SK-N-SH treated with all-trans-retinoic acid at 6 μM for 48 hours (cell line): Measurements from ENCODE around the gene CIC.

Source experiments
- ESRRG ChIP-seq: fragments of 250-450 bp; sonication (Bioruptor Pico); IDR thresholded peaks from 2 replicates; pipeline ENCODE4 v1.6.1; 2021; ENCODE audit warnings: mild to moderate bottlenecking
- ISL1 ChIP-seq: fragments of 250-450 bp; sonication (Bioruptor Pico); IDR thresholded peaks from 2 replicates; pipeline ENCODE4 v2.1.2; 2022; ENCODE audit warnings: mild to moderate bottlenecking, moderate library complexity
- OSR1 ChIP-seq: fragments of 250-450 bp; sonication (Bioruptor Pico); IDR thresholded peaks from 2 replicates; pipeline ENCODE4 v1.8.0; 2022; ENCODE audit warnings: moderate library complexity, mild to moderate bottlenecking, inconsistent platforms
- PPARA ChIP-seq: fragments of 250-450 bp; sonication (Bioruptor Pico); IDR thresholded peaks from 2 replicates; pipeline ENCODE4 v1.5.0; 2020; ENCODE audit warnings: mild to moderate bottlenecking, borderline replicate concordance
- RARB ChIP-seq: fragments of 250-450 bp; sonication (Bioruptor Pico); IDR thresholded peaks from 2 replicates; pipeline ENCODE4 v1.8.0; 2021; ENCODE audit warnings: mild to moderate bottlenecking, moderate library complexity
- SNAI2 ChIP-seq: fragments of 250-450 bp; sonication (Bioruptor Pico); IDR thresholded peaks from 2 replicates; pipeline ENCODE4 v1.5.0; 2020; ENCODE audit warnings: mild to moderate bottlenecking, moderate library complexity
- TF ChIP-seq, protein P1 (sequence below): fragments of 250-450 bp; sonication (Bioruptor Pico); IDR thresholded peaks from 2 replicates; pipeline ENCODE4 v1.5.0; 2020; ENCODE audit warnings: mild to moderate bottlenecking, moderate library complexity
- TF ChIP-seq, protein P2 (sequence below): fragments of 250-450 bp; sonication (Bioruptor Pico); IDR thresholded peaks from 2 replicates; pipeline ENCODE4 v1.8.0; 2020; ENCODE audit warnings: mild to moderate bottlenecking, moderate library complexity, borderline replicate concordance
- TF ChIP-seq, protein P3 (sequence below): fragments of 250-450 bp; sonication (Bioruptor Pico); IDR thresholded peaks from 2 replicates; pipeline ENCODE4 v1.5.1; 2020; ENCODE audit warnings: low read depth, mild to moderate bottlenecking, moderate library complexity

DNA sequence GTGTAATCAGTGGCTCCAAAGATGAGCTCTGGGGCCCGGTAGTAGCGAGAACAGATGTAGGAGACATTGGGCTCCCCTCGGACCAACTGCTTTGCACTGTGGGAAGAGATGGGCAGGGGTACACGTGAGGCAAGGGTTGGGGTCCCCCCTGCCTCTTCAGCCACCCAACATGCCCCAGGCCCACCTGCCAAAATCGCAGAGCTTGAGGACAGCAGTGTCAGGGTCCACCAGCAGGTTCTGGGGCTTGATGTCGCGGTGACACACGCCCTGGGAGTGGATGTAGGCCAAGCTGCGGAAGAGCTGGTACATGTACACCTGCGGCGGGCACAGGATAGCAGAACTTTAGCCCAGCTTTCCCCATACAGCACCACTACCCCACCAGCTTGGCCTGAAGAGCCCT lies 34.7 kb upstream of the CIC start:
- TF ChIP-seq ESRRG (CRISPR knock-in tag) (no peak), ISL1 (CRISPR knock-in tag) (no peak), PPARA (no peak), RARB (CRISPR knock-in tag) (no peak), OSR1 (CRISPR knock-in tag) (no peak), SNAI2 (no peak)
- TF ChIP-seq, protein P1, sequence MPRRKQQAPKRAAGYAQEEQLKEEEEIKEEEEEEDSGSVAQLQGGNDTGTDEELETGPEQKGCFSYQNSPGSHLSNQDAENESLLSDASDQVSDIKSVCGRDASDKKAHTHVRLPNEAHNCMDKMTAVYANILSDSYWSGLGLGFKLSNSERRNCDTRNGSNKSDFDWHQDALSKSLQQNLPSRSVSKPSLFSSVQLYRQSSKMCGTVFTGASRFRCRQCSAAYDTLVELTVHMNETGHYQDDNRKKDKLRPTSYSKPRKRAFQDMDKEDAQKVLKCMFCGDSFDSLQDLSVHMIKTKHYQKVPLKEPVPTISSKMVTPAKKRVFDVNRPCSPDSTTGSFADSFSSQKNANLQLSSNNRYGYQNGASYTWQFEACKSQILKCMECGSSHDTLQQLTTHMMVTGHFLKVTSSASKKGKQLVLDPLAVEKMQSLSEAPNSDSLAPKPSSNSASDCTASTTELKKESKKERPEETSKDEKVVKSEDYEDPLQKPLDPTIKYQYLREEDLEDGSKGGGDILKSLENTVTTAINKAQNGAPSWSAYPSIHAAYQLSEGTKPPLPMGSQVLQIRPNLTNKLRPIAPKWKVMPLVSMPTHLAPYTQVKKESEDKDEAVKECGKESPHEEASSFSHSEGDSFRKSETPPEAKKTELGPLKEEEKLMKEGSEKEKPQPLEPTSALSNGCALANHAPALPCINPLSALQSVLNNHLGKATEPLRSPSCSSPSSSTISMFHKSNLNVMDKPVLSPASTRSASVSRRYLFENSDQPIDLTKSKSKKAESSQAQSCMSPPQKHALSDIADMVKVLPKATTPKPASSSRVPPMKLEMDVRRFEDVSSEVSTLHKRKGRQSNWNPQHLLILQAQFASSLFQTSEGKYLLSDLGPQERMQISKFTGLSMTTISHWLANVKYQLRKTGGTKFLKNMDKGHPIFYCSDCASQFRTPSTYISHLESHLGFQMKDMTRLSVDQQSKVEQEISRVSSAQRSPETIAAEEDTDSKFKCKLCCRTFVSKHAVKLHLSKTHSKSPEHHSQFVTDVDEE = no peak
- TF ChIP-seq, protein P2, sequence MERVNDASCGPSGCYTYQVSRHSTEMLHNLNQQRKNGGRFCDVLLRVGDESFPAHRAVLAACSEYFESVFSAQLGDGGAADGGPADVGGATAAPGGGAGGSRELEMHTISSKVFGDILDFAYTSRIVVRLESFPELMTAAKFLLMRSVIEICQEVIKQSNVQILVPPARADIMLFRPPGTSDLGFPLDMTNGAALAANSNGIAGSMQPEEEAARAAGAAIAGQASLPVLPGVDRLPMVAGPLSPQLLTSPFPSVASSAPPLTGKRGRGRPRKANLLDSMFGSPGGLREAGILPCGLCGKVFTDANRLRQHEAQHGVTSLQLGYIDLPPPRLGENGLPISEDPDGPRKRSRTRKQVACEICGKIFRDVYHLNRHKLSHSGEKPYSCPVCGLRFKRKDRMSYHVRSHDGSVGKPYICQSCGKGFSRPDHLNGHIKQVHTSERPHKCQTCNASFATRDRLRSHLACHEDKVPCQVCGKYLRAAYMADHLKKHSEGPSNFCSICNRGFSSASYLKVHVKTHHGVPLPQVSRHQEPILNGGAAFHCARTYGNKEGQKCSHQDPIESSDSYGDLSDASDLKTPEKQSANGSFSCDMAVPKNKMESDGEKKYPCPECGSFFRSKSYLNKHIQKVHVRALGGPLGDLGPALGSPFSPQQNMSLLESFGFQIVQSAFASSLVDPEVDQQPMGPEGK (CRISPR knock-in tag) = no peak
- TF ChIP-seq, protein P3, sequence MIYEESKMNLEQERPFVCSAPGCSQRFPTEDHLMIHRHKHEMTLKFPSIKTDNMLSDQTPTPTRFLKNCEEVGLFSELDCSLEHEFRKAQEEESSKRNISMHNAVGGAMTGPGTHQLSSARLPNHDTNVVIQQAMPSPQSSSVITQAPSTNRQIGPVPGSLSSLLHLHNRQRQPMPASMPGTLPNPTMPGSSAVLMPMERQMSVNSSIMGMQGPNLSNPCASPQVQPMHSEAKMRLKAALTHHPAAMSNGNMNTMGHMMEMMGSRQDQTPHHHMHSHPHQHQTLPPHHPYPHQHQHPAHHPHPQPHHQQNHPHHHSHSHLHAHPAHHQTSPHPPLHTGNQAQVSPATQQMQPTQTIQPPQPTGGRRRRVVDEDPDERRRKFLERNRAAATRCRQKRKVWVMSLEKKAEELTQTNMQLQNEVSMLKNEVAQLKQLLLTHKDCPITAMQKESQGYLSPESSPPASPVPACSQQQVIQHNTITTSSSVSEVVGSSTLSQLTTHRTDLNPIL (CRISPR knock-in tag) = no peak
